Measurements from ENCODE around the gene ZC3H12A.

ZC3H12A gene

GRCh38 chr1:37479255-37480124 lies 5.1 kb downstream of the ZC3H12A start:
- DNase-seq = peak; percentile 95

GRCh38 chr1:37480125-37480466 lies 5.7 kb downstream of the ZC3H12A start:
- no peak for DNase-seq

- DNase-seq = no peak
Measured at GRCh38 chr1:37480581-37481288, 6.4 kb downstream of the ZC3H12A start.

- DNase-seq = no peak
Measured at GRCh38 chr1:37481289-37482003, 7.1 kb downstream of the ZC3H12A start.

- DNase-seq = no peak
Measured at GRCh38 chr1:37482004-37482785, 7.8 kb downstream of the ZC3H12A start.

GRCh38 chr1:37482796-37483744 lies 8.7 kb downstream of the ZC3H12A start:
- DNase-seq = no peak

- no peak for DNase-seq
Measured at GRCh38 chr1:37483785-37484184, 9.4 kb downstream of the ZC3H12A start.

- DNase-seq = no peak
Measured at GRCh38 chr1:37484325-37485051, 10.1 kb downstream of the ZC3H12A start.

GRCh38 chr1:37485902-37486679 lies 11.7 kb downstream of the ZC3H12A start:
- DNase-seq = peak; percentile 83

GRCh38 chr1:37486680-37487618 lies 12.6 kb downstream of the ZC3H12A start:
- peak; percentile 88 for DNase-seq

- no peak for DNase-seq
Measured at GRCh38 chr1:37487619-37487984, 13.2 kb downstream of the ZC3H12A start.

- no peak for DNase-seq
Measured at GRCh38 chr1:37493336-37494098, 19.1 kb downstream of the ZC3H12A start.

GRCh38 chr1:37495875-37496274 lies 21.5 kb downstream of the ZC3H12A start:
- no peak for DNase-seq

- DNase-seq = no peak
Measured at GRCh38 chr1:37497832-37498231, 23.5 kb downstream of the ZC3H12A start.

GRCh38 chr1:37498872-37499617 lies 24.7 kb downstream of the ZC3H12A start:
- no peak for DNase-seq

- no peak for DNase-seq
Measured at GRCh38 chr1:37501661-37502060, 27.3 kb downstream of the ZC3H12A start.

- no peak for DNase-seq
Measured at GRCh38 chr1:37502104-37502503, 27.7 kb downstream of the ZC3H12A start.

All from NCI-H82 (cell line).